Testis (tissue), 2 donors: ENCODE results near the gene ATP11A.

Source experiments
- CTCF ChIP-seq, 3 experiments: fragments of 450-650 bp in 2 of 3; fragments of 200-600 bp in 1 of 3; sonication (generic) in 1 of 3; IDR thresholded peaks; one replicate each; pipeline ENCODE4 v1.5.1; 2016 to 2019; ENCODE audit warnings: antibody characterized with exemption in 3 of 3, mild to moderate bottlenecking in 2 of 3, moderate library complexity in 1 of 3
- POLR2A ChIP-seq: fragments of 450-650 bp; IDR thresholded peaks from one replicate; pipeline ENCODE4 v1.6.1; 2017; ENCODE audit warnings: antibody characterized with exemption, mild to moderate bottlenecking, moderate library complexity

- no peak for TF ChIP-seq CTCF (IDR thresholded peaks at IDR 0.05)
- TF ChIP-seq POLR2A, result no peak
Measured at GRCh38 chr13:112785483-112785856, 95.6 kb downstream of the ATP11A start.
